Renal cortical epithelial cell (primary cell): Measurements from ENCODE around the gene PTPMT1. TPM values are rescaled to one million over a fixed set of nuclear protein-coding genes. Genes with fewer than 3 reads are reported as not detected.
A peak's percentile ranks its signal among the peaks of the same experiment; 100 is the strongest.
"Not testable (repeated sequence)": the region's sequence is repeated elsewhere in the genome, so short reads cannot be mapped to it uniquely, and the experiment has no call there.

Experiments
- DNase-seq: peaks from one replicate; pipeline ENCODE4 v3.0.0-alpha.2; 2011; ENCODE audit warnings: low read depth
- total RNA-seq: library from RNA; depleted of rRNA; stranded (reverse); fragments of >200 nt; gene quantifications from 2 replicates; pipeline ENCODE4 v1.2.3, GENCODE V29; 2014

PTPMT1 gene
- total RNA-seq, 1 donor from 2014 or later = 94.0 TPM

DNA sequence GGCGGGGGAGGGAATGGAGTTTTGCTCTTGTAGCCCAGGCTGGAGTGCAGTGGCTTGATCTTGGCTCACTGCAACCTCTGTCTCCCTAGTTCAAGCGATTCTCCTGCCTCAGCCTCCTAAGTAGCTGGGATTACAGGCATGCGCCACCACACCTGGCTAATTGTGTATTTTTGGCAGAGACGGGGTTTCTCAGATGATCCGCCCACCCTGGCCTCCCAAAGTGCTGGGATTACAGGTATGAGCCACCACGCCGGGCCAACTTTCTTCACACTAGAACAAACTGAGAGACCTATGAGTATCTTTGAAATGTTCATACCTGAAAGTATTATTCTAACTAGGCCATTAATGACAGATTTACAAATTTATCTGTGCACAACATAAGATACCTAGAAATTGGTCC, 19.1 kb upstream of the PTPMT1 start:
- DNase-seq = not testable (repeated sequence)

DNA sequence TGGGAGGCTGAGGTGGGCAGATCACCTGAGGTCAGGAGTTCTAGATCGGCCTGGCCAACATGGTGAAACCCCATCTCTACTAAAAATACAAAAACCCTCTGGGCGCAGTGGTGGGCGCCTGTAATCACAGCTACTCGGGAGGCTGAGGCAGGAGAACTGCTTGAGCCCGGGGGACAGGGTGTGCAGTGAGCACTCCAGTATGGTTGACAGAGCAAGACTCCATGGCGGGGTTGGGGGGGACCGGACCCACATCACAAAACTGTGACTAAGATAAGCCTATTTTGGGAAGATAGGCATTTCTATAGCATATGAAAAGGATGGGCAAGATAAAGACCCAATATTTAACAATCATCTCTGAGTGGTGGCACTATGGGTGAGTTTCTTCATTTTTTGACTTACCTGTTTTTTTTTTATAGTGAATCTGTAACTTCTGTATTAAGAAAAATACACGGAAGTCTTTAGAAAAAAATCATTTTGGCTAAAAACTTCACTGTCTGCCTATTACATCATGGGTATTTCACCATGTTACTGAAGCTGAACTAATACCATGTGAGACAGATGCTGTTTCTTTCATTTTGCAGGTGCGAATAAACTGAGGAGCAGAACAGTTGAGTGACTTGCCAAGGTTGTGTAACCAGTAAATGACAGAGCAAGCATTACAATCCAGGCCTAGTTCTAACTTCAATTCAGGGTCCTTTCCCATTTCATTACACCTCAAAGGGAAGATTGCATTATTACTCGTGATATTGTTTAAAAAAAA, 14.9 kb upstream of the PTPMT1 start:
- DNase-seq = peak; percentile 63

DNA sequence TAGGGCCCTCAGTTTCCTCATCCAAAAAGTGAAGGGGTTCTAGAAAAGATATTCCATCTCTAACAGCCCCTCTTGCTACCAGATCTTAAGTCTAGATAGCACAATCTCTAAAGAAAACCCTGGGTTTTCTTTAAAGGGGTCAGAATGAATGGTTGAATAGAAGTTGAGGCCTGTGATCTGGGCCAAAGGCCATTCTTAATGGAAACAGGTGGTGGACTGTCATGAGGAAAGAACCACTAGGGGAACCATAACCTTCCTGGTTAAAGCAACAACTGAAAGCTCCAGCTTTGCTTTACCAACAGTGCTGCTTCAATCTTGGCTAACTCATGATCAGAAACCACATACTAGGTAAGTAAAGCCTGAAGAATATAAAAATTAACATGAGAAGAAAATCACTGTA, 14.3 kb upstream of the PTPMT1 start:
- peak; percentile 58 for DNase-seq

DNA sequence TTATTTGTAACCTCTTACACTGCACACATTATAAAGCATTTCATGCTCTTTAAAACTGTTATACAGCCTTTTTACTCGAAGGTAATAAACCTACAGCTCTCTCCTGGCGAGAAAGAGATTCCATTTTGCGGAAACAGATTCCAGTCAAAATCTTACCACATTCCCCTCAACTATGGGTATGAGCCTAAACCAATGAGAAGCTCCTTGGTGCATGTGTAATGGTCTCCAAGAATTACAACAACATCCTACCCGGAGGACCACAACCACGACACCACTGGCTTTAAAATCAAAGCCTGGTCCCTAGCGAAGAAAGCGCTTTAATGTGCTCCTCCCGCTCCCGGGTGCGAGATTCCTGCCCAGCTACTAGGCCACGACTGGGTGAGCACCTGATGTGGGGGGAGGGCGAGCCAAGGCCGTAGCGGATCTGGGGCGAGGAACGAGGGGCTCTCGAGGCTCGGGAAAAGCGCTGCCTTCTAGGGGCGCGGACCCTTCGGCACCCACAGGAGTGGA, 13.3 kb upstream of the PTPMT1 start:
- peak; percentile 53 for DNase-seq

DNA sequence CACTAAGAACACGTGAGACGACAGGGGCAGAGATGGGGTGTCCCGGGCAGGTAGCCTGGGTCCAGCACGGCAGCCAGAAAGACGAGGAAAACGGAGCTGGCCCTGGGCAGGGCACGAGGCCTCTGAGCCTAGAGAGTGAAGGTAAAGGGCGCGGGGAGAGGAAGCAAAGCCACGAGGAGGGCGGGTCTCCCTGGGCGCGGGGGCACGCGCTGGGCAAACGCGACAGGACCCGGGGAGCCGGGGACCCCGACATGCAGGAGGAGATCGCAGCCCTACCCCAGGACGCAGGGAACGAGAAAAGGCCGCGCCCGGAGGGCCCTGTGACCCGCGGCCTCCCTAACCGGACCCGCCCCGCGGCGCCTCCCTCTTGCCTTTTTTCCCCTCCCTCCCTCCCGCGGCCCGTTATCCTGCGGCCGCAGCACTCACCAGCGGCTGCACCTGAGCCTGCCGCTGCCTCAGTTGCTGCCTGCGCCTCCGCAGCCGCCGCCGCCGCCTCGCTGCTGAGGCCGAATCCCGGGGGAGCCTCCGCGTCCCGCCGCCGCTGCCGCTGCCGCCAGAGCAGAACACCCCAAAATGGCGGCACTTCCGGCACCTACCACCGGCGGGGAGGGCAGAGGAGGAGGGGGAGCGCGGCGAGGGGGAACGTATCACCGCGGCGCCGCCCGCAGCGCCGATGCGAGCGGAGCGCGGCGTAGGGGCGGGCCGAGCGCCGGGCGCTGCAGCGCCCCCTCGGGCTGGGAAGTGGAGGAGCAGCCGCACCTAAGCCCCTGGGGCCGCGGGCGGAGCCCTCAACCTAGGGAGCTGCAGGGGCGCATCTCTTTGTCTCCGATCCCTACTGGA, 12.6 kb upstream of the PTPMT1 start, which contains the start of gene CELF1:
TSS of gene CELF1 (minus strand) at position 567 of the 840 bp plus-strand sequence. CDS start 53,609 bp downstream, outside the sequence.
- peak; percentile 58 for DNase-seq

DNA sequence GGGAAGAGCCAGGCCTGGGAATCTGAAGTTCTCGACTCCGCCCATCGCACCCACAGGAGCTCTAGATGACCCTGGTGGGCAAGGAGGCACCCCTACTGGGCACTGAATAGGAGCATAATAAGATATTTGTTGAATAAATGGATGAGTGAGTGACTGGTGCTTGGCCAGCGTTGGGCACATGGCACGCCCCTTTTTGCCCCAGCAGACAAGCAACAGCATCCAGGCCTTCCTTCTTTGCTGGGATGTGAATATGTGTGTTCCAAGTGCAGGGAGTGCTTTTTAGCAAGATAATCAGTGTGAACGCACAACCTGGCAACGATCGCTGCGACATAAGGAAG, 12.0 kb upstream of the PTPMT1 start:
- DNase-seq = no peak

DNA sequence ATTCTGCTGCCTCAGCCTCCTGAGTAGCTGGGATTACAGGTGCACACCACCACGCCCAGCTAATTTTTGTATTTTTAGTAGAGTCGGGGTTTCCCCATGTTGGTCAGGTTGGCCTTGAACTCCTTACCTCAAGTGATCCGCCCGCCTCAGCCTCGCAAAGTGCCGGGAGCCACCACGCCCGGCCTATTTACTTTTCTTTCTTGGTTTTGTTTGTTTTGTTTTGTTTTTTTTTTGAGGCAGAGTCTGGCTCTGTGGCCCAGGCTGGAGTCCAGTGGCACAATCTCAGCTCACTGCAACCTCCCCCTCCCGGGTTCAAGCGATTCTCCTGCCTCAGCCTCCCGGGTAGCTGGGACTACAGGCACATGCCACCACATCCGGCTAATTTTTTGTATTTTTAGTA, 8.4 kb upstream of the PTPMT1 start:
- not testable (repeated sequence) for DNase-seq

DNA sequence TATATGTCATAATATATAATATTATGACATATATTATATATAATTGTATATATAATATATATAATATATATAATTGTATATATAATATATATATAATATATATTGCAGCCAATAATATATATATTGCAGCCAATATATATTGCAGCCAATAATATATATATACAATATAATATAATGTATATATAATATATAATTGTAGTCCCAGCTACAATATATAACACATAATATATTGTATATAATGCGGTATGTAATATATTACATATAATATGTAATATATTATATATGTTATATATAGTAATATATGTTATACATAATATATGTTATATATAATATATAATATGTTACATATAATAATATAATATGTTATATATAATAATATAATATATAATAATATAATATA, 6.7 kb upstream of the PTPMT1 start:
- DNase-seq = no peak

DNA sequence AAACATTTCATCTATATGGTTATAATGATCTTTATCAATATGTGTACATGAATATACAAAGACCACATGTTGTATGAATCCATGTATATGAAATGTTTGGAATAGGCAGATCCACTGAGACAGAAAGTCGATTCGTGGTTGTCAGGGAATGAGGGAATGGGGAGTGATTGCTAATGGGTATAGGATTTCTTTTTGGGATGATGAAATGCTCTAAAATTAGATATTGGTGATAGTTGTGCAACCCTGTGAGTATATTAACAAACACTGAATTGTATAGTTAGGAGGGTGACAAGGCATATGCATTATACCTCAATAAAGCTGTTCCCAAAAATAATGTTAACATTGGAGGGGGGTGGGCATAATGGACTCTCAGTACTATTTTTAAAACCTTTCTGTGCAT, 5.0 kb upstream of the PTPMT1 start:
- DNase-seq = no peak

DNA sequence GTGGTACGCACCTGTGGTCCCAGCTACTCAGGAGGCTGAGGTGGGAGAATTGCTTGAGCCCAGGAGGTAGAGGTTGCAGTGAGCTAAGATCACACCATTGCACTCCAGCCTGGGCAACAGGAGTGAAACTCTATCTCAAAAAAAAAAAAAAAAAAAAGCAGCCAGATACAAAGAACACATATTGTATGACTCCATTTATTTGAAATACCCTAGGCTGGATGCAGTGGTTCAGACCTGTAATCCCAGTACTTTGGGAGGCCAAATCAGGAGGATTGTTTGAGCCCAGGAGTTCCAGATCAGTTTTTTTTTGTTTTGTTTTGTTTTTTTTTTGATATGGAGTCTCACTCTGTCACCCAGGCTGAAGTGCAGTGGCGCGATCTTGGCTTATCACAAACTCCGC, 3.0 kb upstream of the PTPMT1 start:
- not testable (repeated sequence) for DNase-seq

DNA sequence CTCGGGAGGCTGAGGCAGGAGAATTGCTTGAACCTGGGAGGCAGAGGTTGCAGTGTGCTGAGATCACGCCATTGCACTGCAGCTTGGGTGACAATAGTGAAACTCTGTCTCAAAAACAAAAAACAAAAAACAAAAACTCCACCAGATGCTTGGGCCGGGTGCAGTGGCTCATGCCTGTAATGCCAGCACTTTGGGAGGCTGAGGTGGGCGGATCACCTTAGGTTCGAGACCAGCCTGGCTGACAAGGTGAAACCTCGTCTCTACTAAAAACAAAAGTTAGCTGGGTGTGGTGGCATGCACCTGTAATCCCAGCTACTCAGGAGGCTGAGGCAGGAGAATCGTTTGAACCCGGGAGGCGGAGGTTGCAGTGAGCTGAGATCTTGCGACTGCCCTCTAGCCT, 1.0 kb upstream of the PTPMT1 start:
- not testable (repeated sequence) for DNase-seq

DNA sequence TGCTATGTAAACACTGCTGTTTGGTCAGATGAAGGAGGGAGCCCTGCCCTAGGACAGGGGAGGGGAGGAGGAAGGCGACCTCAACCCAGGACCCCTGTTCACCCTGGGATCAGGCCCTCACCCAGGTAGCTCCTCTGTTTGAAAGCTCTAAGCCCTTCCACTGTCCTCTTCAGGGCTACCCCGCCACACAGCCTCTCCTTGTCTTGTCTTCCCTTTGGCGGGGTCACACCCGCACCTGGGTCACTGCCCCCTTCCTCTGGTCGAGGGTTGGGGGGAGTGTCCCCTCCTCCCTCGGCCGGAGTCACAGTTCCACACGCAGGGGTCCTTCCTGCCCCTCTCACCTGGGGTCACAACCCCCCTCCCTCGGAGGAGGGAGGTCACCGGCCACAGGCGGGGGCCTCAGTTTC, 463 bp upstream of the PTPMT1 start:
- no peak for DNase-seq

DNA sequence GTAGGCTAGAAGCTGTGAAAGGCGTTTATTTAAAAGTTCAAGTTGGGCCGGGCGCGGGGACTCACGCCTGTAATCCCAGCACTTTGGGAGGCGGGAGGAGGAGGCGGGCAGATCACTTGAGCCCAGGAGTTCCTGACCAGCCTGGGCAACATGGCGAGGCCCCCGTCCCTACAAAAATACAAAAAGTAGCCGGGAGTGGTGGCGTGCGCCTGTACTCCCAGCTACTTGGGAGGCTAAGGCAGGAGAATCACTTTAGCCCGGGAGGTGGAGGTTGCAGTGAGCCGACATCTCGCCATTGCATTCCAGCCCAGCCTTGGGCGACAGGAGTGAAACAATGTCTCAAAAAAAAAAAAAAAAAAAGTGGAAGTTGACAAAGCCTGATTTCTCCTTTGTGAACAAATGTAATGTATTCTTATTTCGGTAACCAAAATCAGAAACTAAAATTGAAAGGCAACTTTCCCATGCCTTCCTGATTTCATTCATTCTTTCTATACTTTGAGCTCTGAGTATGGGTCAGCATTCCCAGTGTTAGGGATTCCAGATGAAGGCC, 825 bp downstream of the PTPMT1 start:
- DNase-seq = no peak

DNA sequence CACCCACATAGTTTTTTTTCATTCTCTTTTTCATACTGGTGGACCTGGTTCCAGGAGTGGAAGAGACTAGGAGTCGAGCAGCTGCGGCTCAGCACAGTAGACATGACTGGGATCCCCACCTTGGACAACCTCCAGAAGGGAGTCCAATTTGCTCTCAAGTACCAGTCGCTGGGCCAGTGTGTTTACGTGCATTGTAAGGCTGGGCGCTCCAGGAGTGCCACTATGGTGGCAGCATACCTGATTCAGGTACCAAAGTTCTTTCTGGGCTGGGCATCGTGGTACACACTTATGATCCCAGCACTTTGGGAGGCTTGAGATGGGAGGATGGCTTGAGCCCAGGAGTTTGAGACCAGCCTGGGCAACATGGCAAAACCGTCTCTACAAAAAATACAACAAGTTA, 4.2 kb downstream of the PTPMT1 start:
- DNase-seq = no peak

DNA sequence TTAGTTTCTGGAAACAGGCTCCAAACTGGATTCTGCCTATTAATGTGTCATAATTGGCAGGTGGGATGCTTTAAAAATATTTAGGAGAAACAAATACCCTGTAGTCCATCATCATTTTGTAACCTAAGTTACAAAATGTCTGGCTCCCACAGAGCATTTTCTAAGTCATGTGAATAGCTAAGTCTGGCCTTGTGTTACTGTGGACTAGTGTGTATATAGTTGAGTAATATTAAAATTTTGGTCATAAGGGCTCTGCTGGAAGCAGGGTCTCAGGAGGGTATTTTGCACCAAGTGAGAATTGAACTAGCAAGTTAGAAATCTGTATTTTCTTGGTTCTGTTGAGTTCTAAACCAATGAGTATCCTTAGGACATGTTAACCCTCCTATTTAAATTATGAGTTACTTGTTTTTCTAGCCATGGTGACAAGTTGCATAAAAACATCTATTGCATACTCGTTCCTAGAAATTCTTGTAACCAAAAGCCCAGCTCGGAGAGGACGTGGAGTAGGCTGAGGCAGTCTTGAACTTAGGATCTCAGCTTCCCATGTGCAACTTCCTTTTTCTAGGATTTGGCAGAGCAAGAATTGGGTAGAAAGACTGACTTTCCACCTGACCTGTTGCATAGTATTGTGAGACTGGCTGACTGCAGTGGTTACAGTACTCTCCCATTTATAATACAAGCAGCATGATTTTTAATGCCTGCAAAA, 5.4 kb downstream of the PTPMT1 start:
- DNase-seq = no peak

DNA sequence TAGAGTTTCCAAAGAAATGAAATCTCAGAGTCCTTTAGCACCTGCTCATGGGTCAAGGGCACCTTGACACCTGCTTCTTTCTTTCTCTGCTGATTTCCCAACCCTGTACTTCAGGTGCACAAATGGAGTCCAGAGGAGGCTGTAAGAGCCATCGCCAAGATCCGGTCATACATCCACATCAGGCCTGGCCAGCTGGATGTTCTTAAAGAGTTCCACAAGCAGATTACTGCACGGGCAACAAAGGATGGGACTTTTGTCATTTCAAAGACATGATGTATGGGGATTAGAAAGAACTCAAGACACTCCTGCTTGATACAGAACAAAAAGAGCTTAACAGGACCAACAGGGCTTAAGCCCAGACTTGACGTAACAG, 5.9 kb downstream of the PTPMT1 start:
- DNase-seq = no peak

DNA sequence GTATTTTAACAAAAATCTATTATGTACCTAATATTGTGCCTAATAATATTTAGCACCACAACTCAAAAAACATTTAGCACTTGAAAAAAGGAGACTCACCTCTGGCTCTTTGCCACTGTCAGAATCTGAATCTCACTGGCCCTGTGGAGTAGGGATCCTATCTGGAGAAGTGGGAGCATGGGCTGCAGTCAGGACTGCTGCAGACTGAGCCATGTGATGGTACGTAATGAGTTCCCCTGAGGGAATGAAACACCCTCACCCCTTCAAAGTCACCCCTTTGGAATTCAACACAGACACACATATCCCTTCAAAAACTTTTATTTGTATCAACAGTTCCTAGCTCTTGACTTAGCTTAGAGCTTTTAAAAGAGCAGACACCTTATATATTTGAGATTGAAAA, 6.5 kb downstream of the PTPMT1 start:
- DNase-seq = no peak

DNA sequence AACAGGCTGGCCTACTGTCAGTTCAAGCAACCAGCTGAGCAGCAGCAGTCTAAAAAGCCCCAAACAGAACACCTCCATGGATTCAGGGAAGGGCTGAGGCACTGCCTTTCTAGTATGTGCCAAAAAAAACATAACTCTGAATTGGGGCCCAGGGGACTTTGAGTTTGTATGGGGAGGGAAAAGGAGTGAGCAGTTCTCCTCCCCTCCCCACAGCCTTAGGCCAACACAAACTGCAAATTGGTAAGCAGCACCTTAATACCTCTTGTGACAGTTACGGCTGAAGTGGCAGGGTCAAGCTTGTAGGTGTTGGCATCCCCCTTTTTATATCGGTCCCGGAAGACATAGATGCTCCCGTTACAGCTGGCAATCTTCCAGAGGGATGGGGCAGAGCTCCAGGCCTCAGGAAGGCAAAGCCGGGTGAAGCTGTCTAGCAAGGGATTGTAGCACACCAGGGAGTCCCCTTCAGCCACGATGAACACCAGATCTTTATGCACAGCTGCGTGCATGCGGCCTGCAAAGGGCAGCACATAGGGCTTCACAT, 7.4 kb downstream of the PTPMT1 start:
- no peak for DNase-seq

DNA sequence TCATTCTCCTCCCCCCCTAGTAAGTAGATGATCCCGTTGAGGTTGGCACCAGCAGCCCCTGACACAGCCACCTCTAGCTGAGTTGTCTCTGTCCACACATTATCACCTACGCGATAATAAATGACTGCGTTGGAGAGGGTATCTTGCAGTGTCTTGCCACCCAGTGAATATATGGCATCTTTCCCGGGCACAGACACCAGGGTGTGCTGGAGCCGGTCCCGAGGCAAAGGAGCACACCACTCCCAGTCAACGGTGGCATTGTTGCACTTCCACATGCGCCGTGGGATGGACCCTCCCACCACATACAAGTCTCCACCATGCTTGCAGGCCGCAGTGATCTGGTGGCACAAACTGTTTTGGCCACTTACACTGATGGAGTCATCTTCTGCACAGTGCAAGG, 7.9 kb downstream of the PTPMT1 start:
- no peak for DNase-seq

DNA sequence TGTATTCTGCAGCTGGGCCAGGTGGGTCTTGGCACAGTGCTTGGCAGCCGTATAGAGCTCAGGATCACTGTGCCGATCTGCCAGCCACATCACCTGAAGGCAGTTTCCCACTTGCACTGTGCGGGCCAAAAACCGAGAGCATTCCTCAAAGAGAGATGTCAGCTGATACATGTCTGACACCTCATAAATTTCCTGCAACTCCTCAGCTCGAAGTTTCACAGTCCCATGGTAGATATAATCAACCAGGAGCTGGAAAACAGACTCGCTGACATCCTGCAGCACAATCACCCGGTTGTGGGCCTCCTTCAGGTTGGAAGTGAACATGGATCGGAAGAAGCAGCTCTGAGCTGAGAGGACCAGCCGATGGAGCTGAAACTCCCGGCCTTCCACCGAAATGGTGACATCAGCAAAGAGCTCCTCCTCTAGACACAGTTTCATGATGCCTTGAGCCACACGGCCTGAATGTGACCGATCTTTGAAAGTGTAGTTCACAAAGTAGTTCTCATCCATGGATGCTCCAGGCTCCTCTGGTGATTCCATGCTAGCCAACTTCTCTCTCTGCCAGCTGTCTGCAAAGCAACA, 12.2 kb downstream of the PTPMT1 start:
- DNase-seq = no peak
